GM12872 (cell line): ENCODE measurements around the gene C3orf33.

Source experiments
- TF ChIP-seq, protein P1 (sequence below): IDR thresholded peaks from 3 replicates; pipeline ENCODE4 v1.5.1; 2011; ENCODE audit warnings: low read depth, mild to moderate bottlenecking, low read length, moderate library complexity; ENCODE audit not compliant: insufficient read depth

The C3orf33 gene

DNA sequence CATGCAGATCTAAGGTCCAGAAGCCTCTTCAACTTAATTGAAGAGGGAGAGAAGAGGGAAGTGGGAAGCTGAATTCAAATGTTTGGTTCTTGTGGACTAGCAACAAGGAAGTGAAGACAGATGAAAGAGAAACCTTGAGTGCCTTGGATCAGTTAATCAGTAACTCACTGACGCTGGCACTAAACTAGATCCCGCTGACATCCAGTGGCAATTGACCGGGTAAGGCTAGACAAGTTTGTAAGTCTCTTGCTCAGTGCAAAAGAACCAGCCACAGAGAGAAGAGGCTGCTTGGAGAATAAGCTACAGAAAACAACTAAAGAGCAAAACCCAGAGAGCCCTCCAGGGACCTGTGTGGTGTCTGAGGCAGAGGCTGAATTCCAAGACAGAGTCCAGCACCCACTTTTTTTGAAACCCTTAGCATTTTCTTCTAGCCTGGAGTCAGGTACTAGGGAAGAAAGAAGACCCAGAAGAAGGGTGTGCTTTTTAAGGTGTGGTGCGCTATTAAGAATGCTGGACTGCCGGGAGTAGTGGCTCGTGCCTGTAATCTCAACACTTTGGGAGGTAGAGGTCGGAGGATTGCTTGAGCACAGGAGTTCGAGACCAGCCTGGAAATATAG lies 68.1 kb downstream of the C3orf33 start:
- TF ChIP-seq, protein P1, sequence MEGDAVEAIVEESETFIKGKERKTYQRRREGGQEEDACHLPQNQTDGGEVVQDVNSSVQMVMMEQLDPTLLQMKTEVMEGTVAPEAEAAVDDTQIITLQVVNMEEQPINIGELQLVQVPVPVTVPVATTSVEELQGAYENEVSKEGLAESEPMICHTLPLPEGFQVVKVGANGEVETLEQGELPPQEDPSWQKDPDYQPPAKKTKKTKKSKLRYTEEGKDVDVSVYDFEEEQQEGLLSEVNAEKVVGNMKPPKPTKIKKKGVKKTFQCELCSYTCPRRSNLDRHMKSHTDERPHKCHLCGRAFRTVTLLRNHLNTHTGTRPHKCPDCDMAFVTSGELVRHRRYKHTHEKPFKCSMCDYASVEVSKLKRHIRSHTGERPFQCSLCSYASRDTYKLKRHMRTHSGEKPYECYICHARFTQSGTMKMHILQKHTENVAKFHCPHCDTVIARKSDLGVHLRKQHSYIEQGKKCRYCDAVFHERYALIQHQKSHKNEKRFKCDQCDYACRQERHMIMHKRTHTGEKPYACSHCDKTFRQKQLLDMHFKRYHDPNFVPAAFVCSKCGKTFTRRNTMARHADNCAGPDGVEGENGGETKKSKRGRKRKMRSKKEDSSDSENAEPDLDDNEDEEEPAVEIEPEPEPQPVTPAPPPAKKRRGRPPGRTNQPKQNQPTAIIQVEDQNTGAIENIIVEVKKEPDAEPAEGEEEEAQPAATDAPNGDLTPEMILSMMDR: no peak

DNA sequence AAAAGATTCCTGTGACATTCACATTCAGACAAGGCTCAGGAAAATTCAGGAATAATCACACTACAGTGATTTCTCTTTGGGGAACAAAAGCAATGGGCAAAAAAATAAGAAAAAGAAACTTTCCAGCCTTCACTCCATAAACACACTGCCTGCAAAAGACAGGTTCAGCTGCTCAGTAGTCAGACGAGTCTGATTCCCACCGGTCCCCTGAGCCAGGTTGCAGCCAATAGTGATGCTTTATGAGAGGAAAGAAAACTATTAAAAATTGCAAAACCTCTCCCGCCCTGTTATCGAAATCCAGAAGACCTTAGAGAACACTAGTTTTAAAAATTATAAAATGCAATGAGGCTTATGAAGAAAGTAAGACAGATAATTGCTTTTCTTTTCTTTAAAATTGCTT lies 69.7 kb downstream of the C3orf33 start:
- TF ChIP-seq, protein P1: no peak

DNA sequence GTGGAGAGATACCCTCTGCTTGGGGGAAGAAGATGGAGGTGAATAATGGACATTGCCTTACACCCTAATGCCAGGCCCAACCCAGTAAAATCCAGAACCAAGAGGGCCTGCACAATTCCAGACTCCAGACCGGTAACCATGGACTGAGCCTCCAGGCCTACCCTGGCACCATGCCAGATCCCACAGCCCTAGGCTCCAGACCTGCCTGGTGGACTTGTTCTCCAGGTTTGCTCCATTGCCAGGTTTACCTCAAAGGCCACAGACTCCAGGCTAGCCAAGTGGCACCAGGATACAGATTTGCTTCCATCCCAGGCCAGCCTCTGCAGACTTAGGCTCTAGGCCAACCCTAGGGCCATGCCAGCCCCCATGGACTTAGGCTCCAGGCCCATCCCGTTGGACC lies 75.2 kb downstream of the C3orf33 start:
- TF ChIP-seq, protein P1: no peak

DNA sequence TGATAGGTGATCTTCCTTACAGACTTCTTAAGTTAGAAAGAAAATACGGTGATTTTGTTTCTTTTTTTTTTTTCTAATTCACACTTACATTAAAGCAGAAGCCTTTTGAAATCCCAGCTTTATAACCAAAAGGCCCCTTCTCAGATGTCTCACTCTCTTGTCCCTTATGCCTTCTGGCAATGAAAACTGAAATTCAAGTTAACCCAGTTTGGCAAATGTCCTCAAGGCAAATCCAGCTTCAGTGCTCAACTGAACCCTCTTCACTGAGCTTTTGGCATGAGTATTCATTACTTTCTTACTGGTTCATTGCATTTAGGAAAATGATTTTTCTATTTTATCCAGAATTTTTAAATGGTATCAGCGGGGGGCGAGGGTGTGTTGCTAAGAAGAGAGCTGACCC lies 78.2 kb downstream of the C3orf33 start:
- TF ChIP-seq, protein P1: no peak

DNA sequence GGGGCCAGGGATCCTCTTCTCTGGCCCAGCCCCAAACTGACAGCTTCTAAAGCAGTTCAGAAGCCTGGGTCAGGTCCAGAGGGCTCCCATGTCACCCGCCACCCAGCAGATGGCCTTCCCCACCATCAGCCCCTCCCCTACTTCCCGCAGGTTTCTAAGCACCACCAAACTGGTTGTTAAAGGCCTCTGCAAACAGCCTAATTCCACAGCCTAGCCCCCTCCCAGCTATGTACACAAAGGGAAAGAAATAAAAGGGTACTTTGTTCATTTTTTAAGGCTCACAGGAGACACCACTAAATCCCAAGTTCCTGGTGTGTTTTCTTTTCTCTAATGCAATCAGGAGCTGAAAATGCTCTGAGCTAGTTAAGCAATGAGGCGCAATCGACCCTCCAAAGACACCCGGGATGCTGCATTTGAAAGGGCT lies 91.8 kb downstream of the C3orf33 start:
- TF ChIP-seq, protein P1: no peak
